Glutamatergic neuron (in vitro differentiated cells): ENCODE results near the gene ORAI2. TPM values are rescaled to one million over a fixed set of nuclear protein-coding genes. Genes with fewer than 3 reads are reported as not detected.

Source experiments
- DNase-seq: peaks from one replicate; pipeline ENCODE4 v3.0.0; 2022
- H3K27ac Mint-ChIP-seq: one replicate; pipeline ENCODE4 v1.8.0; 2020; ENCODE audit warnings: mild to moderate bottlenecking, mixed read lengths, inconsistent platforms; ENCODE audit not compliant: unreplicated experiment
- H3K27me3 Mint-ChIP-seq: one replicate; pipeline ENCODE4 v1.8.0; 2020; ENCODE audit warnings: mild to moderate bottlenecking, moderate library complexity, mixed read lengths, inconsistent platforms; ENCODE audit not compliant: unreplicated experiment
- H3K36me3 Mint-ChIP-seq: one replicate; pipeline ENCODE4 v1.8.0; 2020; ENCODE audit warnings: mild to moderate bottlenecking, mixed read lengths, inconsistent platforms; ENCODE audit not compliant: unreplicated experiment
- H3K4me1 Mint-ChIP-seq: one replicate; pipeline ENCODE4 v1.8.0; 2020; ENCODE audit warnings: mild to moderate bottlenecking, low read depth, mixed read lengths, inconsistent platforms; ENCODE audit not compliant: unreplicated experiment
- H3K4me3 Mint-ChIP-seq: one replicate; pipeline ENCODE4 v1.8.0; 2020; ENCODE audit warnings: mild to moderate bottlenecking, mixed read lengths, inconsistent platforms; ENCODE audit not compliant: unreplicated experiment
- H3K9me3 Mint-ChIP-seq: one replicate; pipeline ENCODE4 v1.8.0; 2020; ENCODE audit warnings: mild to moderate bottlenecking, moderate library complexity, mixed read lengths, inconsistent platforms; ENCODE audit not compliant: unreplicated experiment
- total RNA-seq: library from RNA; stranded (reverse); fragmentation: NEBNext Ultra II Directional; extraction: Animal tissue kit (Norgen Biotek cat#: 25700); gene quantifications from one replicate; pipeline ENCODE4 v1.2.1, GENCODE V29; 2021; ENCODE audit not compliant: unreplicated experiment
- TF ChIP-seq, protein P1 (sequence below): fragments of 200-600 bp; sonication (generic); IDR thresholded peaks from one replicate; pipeline ENCODE4 v1.5.0; 2021; ENCODE audit not compliant: partially characterized antibody, unreplicated experiment

The ORAI2 gene
- total RNA-seq, 1 donor from 2014 or later, result 31.8 TPM

DNA sequence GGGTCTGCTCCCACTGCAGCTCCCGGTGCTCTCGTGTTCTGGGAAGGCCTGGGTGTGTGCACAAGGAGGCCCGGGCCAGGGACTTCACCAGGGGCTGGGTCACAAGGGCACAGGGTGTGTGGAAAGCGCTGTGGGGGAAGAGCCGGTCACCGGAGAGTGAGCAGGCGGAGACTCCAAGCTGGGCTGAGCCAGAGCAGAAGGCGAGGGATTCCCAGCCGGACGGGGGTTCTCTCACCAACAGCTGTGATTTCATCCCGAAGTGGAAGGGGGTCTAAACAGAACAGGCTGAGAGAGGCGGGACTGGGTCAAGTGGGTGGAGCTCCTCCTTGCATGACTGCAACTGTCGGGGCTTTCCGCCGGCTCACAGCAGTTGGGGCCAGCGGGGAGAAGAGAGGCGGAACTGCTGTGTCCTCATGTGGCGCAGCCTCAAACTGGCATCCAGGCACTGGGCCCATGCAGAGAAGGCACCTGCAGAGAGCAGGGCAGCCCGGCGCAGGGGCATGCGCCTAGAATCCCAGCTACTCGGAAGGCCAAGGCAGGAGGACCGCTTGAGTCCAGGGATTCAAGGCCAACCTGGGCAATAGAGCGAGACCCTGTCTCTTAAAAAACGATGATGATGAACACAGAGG, 7.6 kb upstream of the ORAI2 start:
- peaks cover 14% of the 10 kb centered on the region for H3K27me3 Mint-ChIP-seq

DNA sequence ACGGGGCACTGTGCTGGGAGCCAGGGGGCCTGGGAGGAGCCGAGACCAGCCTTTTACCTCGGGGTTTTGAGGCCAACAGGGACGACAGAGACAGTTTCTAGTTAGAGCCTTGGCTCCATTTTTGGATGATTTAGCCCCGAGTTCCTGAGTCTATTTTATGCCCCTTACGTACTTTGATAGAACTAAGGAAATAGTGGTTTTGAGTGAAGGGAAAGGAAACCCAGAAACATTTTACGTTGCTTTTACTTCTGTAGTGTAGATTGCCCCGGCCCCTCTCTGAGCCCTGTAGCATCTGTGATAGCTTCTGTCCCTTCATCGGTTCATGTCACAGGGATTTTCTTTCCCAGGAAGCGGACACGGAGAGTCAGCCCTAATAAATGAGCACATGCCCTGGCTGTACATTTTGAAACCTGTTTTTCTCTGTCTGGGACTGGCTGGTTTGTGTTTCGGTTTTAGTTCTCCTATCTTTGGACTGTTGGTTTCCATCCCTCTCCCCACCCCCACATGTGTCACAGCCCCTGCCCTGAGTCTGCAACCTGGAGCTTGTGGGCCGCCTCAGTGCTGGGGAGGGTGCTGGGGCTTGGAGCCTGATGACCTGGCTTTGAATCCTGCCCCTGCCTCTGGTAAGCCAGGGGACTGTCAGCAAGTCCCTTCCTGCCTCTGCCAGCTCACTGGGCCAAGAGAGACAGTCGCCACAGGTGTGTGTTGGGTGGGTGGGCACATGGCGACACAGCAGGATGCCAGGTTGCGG, 6.9 kb upstream of the ORAI2 start:
- DNase-seq, result no peak
- peak overlapping the region; percentile 97 for H3K27ac Mint-ChIP-seq
- peak overlapping the region; percentile 78 for H3K4me3 Mint-ChIP-seq
- TF ChIP-seq, protein P1, sequence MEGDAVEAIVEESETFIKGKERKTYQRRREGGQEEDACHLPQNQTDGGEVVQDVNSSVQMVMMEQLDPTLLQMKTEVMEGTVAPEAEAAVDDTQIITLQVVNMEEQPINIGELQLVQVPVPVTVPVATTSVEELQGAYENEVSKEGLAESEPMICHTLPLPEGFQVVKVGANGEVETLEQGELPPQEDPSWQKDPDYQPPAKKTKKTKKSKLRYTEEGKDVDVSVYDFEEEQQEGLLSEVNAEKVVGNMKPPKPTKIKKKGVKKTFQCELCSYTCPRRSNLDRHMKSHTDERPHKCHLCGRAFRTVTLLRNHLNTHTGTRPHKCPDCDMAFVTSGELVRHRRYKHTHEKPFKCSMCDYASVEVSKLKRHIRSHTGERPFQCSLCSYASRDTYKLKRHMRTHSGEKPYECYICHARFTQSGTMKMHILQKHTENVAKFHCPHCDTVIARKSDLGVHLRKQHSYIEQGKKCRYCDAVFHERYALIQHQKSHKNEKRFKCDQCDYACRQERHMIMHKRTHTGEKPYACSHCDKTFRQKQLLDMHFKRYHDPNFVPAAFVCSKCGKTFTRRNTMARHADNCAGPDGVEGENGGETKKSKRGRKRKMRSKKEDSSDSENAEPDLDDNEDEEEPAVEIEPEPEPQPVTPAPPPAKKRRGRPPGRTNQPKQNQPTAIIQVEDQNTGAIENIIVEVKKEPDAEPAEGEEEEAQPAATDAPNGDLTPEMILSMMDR, result no peak
- H3K9me3 Mint-ChIP-seq, result peaks cover 29% of the 10 kb centered on the region
- H3K27me3 Mint-ChIP-seq, result peaks cover 15% of the 10 kb centered on the region
- H3K4me1 Mint-ChIP-seq, result peaks cover 29% of the 10 kb centered on the region
- H3K36me3 Mint-ChIP-seq, result no peaks in the 10 kb centered on the region

More for the DNA sequence above, 7.6 kb upstream of the ORAI2 start:
- H3K27ac Mint-ChIP-seq, result peak overlapping the region; percentile 97
- DNase-seq, result peak; percentile 77
- H3K36me3 Mint-ChIP-seq, result peaks cover 3% of the 10 kb centered on the region
- peaks cover 27% of the 10 kb centered on the region for H3K4me1 Mint-ChIP-seq
- TF ChIP-seq, protein P1, result no peak
- peak overlapping the region; percentile 78 for H3K4me3 Mint-ChIP-seq
- H3K9me3 Mint-ChIP-seq, result peaks cover 29% of the 10 kb centered on the region

DNA sequence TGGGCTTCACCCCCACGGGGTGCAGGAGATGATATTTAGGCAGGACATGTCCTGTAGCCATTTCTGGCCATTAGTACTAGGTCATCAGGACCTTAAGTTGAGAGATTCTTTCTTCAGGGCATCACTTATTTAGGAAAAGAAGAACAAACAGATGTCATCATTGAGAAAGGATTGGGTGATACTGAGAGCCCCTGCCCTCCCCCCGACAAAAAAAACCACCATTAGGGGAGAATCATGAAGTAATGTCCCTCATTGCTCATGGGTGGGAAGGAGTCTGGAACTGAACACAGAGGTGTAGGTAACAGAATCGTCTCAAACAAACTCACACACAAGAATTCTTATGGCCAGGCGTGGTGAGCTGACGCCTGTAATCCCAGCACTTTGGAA, 6.4 kb upstream of the ORAI2 start:
- H3K4me1 Mint-ChIP-seq, result peaks cover 33% of the 10 kb centered on the region
- peak overlapping the region; percentile 55 for H3K4me3 Mint-ChIP-seq
- H3K27me3 Mint-ChIP-seq, result peaks cover 18% of the 10 kb centered on the region
- H3K9me3 Mint-ChIP-seq, result peaks cover 29% of the 10 kb centered on the region
- H3K36me3 Mint-ChIP-seq, result no peaks in the 10 kb centered on the region
- DNase-seq, result no peak
- H3K27ac Mint-ChIP-seq, result no peak overlapping the region
- TF ChIP-seq, protein P1, result no peak

DNA sequence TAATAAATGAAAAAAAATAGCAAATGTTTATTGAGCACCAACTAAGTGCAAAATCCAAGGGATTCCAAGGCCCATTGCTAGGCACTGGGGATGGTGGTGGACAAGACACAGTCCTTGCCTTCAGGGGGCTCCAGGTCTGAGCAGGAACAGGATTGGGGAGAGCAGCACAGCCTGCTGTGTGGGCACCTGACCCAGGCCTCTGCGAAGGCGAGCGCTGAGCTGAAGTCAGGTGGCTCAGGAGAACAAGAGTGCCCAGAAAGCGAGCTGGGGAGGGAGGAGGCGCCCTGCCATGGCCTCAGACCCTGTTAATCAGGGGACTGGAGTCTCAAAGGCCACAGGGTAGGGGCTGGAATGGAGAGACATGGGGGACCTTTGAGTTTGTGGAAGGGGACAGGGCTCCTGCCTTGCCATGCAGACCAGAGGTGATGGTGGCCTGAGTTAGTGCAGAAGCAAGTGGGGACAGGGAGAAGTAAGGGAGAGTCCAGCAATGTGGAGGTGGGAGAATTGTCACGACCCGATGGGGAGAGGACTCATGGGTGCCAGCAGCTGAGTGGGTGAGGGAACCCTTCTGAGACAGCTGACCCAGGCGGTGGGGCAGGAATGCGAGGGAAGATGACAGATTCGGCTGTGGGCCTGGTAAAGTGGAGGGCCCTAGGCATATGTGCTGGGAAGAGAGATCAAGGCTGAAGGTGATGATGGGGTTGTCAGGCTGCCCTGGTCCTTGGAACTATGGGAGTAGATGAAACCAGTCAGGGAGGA, 4.1 kb upstream of the ORAI2 start:
- DNase-seq, result no peak
- Mint-ChIP-seq H3K27ac (peak overlapping the region; percentile 23), H3K4me1 (peaks cover 28% of the 10 kb centered on the region), H3K9me3 (peaks cover 21% of the 10 kb centered on the region), H3K4me3 (no peak overlapping the region), H3K27me3 (peaks cover 18% of the 10 kb centered on the region), H3K36me3 (no peaks in the 10 kb centered on the region)
- TF ChIP-seq, protein P1, result no peak
